A549 treated with Mapracorat at 1 μM for 4 hours (cell line): ENCODE results near the gene PRRX1. TPM values are rescaled to one million over a fixed set of nuclear protein-coding genes. Genes with fewer than 3 reads are reported as not detected.

Experiments used
- total RNA-seq: library from RNA; stranded (reverse); fragments of 200-300 nt; extraction: Qiagen RNA extraction; gene quantifications from 5 replicates; pipeline ENCODE4 v1.2.3, GENCODE V29; 2022

Gene PRRX1
- total RNA-seq: not detected in 5 replicates

DNA sequence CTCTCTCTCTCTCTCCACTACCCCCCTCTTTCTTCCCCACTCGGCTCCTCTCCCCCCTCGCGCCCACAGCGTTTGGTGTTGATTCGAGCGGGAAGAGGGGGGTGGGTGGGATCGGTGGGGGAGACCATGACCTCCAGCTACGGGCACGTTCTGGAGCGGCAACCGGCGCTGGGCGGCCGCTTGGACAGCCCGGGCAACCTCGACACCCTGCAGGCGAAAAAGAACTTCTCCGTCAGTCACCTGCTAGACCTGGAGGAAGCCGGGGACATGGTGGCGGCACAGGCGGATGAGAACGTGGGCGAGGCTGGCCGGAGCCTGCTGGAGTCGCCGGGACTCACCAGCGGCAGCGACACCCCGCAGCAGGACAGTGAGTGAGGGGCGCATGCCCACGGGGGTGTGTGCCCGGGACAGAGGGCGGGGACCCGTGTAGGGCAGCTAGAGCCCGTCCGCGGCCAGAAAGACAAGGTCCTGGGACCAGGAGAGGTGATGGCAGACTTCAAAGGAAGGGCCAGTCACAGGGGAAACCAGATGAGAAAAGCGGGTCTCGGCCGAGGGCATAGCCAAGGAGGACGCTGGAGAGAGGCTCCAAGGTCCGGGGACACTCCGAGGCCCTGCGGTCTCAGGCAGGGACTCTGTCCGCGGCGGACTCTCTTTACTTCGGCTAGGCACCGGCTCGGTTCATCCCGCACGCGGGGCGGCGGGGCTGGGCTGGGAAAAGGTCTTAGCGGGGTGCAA, at the start of gene PRRX1:
Gene PRRX1, plus strand, starts transcription at position 39 of the 735 bp plus-strand sequence. Its CDS starts 88 bp downstream, at position 127.

Other genes with a start within 250 kb of the PRRX1 start
- gene GORAB, start 132.0 kb upstream of the PRRX1 start, total RNA-seq: 5.8 to 7.7 TPM (median 6.4 TPM) in 5 replicates